ENCODE data around the gene AMACR.
A peak's percentile ranks its signal among the peaks of the same experiment; 100 is the strongest.

Gene AMACR

DNA sequence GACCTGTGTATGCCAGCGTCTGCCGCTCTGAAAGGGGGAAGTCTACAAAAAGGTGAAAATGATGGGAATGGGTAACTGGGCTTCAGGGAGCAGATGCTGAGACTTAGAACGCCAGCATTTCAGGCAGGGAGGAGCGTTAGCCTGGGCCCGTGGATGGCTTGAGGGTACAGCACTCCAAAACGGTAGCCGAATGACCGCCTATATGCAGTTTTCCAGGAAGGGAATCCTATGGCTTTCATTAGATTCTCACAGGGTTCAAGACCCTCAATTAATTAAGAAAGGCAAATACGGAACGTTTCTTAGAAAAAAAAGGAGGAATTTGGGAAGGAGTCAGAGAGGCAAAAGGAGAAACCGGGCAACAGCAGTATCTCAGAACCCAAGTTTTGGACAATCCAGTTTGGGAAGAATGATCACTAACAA is 639 bp downstream of the AMACR start:
- H3K36me3 ChIP-seq: peaks cover 14% of the 10 kb centered on the region
- H3K9me3 ChIP-seq: no peaks in the 10 kb centered on the region
- TF ChIP-seq, protein P1, sequence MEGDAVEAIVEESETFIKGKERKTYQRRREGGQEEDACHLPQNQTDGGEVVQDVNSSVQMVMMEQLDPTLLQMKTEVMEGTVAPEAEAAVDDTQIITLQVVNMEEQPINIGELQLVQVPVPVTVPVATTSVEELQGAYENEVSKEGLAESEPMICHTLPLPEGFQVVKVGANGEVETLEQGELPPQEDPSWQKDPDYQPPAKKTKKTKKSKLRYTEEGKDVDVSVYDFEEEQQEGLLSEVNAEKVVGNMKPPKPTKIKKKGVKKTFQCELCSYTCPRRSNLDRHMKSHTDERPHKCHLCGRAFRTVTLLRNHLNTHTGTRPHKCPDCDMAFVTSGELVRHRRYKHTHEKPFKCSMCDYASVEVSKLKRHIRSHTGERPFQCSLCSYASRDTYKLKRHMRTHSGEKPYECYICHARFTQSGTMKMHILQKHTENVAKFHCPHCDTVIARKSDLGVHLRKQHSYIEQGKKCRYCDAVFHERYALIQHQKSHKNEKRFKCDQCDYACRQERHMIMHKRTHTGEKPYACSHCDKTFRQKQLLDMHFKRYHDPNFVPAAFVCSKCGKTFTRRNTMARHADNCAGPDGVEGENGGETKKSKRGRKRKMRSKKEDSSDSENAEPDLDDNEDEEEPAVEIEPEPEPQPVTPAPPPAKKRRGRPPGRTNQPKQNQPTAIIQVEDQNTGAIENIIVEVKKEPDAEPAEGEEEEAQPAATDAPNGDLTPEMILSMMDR (IDR thresholded peaks at IDR 0.05): no peak
- no peaks in the 10 kb centered on the region for H3K27me3 ChIP-seq
- H3K4me1 ChIP-seq (ENCODE audit: control insufficient read depth in 1 of 2, insufficient read depth in 1 of 2, low read depth in 1 of 2, low read length in 1 of 2): peaks cover 18 to 48% of the 10 kb centered on the region in 2 experiments
- peak overlapping the region; percentile 82 to 92 for H3K4me3 ChIP-seq (ENCODE audit: low read depth in 1 of 2, low read length in 1 of 2)
- H3K27ac ChIP-seq: peak overlapping the region; percentile 89

DNA sequence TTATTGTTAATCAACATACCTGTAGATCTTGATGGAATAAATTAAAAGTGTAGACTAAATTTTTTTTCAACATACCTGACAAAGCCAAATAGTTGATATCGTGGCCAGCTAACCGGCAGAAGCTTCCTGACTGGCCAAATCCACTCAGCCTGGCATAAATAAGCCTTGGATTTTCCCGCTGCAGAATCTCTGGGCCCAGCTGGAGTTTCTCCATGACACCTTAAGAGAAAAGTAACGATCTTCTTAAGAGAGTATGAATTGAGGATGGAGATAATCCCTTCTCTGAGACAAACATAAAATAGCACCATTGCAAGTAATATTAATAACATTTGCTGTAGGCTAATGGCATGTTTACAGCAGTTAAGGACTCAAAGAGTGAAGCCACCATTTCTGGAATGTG is 2.2 kb downstream of the AMACR start:
- no peak overlapping the region for H3K4me3 ChIP-seq (ENCODE audit: low read depth in 1 of 2, low read length in 1 of 2)
- H3K27ac ChIP-seq: no peak overlapping the region
- TF ChIP-seq, protein P1 (IDR thresholded peaks at IDR 0.05): no peak

DNA sequence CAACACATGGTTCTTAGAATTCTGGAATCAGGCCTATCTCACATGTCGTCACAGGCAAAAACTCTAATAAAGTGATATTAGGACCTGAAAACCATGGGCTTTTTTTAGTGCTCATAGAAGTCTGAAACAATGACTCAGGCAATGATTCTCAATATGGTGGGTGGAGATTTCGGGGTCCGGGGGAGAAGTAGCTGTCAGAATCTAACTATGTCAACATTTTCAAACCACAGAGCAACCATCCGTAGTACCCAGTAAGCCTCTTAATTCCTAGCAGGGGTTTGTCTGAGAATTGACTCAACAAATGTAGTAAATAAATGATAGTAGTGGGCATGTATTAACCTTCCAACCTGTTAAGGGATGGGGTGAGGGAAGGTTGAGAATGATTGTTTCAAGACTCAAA is 2.6 kb downstream of the AMACR start:
- H3K4me3 ChIP-seq (ENCODE audit: low read depth in 1 of 2, low read length in 1 of 2): no peak overlapping the region
- no peak overlapping the region for H3K27ac ChIP-seq
- no peaks in the 10 kb centered on the region for H3K9me3 ChIP-seq
- TF ChIP-seq, protein P1 (IDR thresholded peaks at IDR 0.05): no peak
- no peaks in the 10 kb centered on the region for H3K27me3 ChIP-seq
- H3K36me3 ChIP-seq: peaks cover 14% of the 10 kb centered on the region
- peaks cover 36 to 68% of the 10 kb centered on the region in 2 experiments for H3K4me1 ChIP-seq (ENCODE audit: control insufficient read depth in 1 of 2, insufficient read depth in 1 of 2, low read depth in 1 of 2, low read length in 1 of 2)

More for the DNA sequence above, 2.2 kb downstream of the AMACR start:
- H3K9me3 ChIP-seq: no peaks in the 10 kb centered on the region
- H3K27me3 ChIP-seq: no peaks in the 10 kb centered on the region
- H3K36me3 ChIP-seq: peaks cover 14% of the 10 kb centered on the region
- peaks cover 34 to 63% of the 10 kb centered on the region in 2 experiments for H3K4me1 ChIP-seq (ENCODE audit: control insufficient read depth in 1 of 2, insufficient read depth in 1 of 2, low read depth in 1 of 2, low read length in 1 of 2)

DNA sequence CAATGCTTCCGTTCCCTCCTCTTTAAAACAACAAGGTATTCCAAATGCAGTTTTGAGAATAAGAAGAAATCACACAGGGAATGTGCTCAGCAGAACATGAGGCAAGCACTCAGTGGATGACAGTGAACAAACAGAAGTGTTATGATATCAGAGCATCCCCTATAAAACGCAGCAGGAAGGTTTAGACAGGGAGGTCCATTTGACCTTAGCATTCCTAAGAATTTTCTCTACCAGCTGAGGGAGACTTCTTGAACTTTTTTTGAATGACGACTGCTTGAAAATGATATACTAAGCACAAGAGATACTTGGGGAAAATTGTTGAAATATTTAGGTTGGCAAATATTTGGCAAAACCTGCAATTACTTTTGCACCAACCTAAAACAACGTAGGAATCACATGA is 3.9 kb downstream of the AMACR start:
- TF ChIP-seq, protein P1 (IDR thresholded peaks at IDR 0.05): no peak

DNA sequence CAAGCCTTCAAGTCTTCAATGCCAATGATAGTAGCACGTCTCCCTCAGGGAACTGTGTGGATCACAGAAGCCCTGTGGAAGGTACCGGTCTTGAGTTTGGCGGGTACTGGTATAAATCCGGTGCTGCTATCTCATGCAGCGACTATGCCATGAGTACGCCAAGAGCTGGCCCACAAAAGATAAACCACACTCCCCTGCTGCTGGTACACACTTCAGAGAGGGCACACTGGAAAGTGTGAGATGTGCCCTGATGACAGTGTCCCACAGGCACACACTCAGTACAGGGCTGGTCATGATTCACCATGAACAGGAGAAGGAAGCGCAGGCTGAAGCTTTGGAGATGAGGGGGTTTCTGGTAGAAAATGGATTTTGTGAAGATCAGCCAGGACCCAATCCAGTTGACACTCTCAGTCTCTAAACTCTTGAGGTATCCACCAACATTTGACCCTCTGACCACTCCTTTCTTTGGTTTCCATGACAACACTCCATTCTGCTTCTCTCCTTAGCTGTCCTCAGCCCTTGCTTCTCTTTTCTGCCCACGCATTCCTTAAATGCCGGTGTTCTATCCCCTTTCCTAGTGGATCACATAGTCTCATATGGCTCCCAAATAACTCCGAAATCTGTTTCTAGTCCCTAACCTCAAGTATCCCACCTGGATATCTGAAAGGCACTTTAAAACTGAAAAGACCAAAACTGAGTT is 5.1 kb downstream of the AMACR start:
- Histone ChIP-seq H3K27me3 (no peaks in the 10 kb centered on the region), H3K9me3 (no peaks in the 10 kb centered on the region), H3K4me3 (ENCODE audit: low read depth in 1 of 2, low read length in 1 of 2) (no peak overlapping the region), H3K36me3 (peaks cover 14% of the 10 kb centered on the region), H3K4me1 (ENCODE audit: control insufficient read depth in 1 of 2, insufficient read depth in 1 of 2, low read depth in 1 of 2, low read length in 1 of 2) (peaks cover 29 to 62% of the 10 kb centered on the region in 2 experiments), H3K27ac (peak overlapping the region; percentile 80)
- TF ChIP-seq, protein P1 (IDR thresholded peaks at IDR 0.05): no peak

More for the DNA sequence above, 3.9 kb downstream of the AMACR start:
- H3K9me3 ChIP-seq: no peaks in the 10 kb centered on the region
- H3K27ac ChIP-seq: no peak overlapping the region
- no peak overlapping the region for H3K4me3 ChIP-seq (ENCODE audit: low read depth in 1 of 2, low read length in 1 of 2)
- H3K4me1 ChIP-seq (ENCODE audit: control insufficient read depth in 1 of 2, insufficient read depth in 1 of 2, low read depth in 1 of 2, low read length in 1 of 2): peaks cover 33 to 69% of the 10 kb centered on the region in 2 experiments
- peaks cover 14% of the 10 kb centered on the region for H3K36me3 ChIP-seq
- no peaks in the 10 kb centered on the region for H3K27me3 ChIP-seq
